ENCODE data around the gene KCNJ13.

GRCh38 chr2:232750135-232750671 lies 26.2 kb downstream of the KCNJ13 start:
- no peak for TF ChIP-seq MAX (IDR thresholded peaks at IDR 0.05)
- no peak for TF ChIP-seq CTCF (IDR thresholded peaks at IDR 0.05 in 2 of 3, conservative IDR thresholded peaks at IDR 0.05 in 1 of 3; ENCODE audit: borderline replicate concordance in 1 of 3, insufficient read depth in 1 of 3, low read depth in 2 of 3, low read length in 2 of 3)
- no peak for TF ChIP-seq EZH2 (IDR thresholded peaks at IDR 0.05)
- no peak for TF ChIP-seq EZH2phosphoT487 (IDR thresholded peaks at IDR 0.05; ENCODE audit: borderline replicate concordance)
- TF ChIP-seq RAD21 (IDR thresholded peaks at IDR 0.05; ENCODE audit: low read depth): no peak
- no peak for TF ChIP-seq SRF (IDR thresholded peaks at IDR 0.05; ENCODE audit: low read depth)
